GM12878 (cell line): ENCODE measurements around the gene UBC. TPM values are rescaled to one million over a fixed set of nuclear protein-coding genes. Genes with fewer than 3 reads are reported as not detected.

Source experiments
- ATAC-seq: fragments of 200-7000 bp; cut with Tn5 transposase; 3 replicates; pipeline ENCODE4 v1.9.1; 2020; ENCODE audit warnings: mild to moderate bottlenecking, moderate library complexity
- BruUV-seq: library from RNA; stranded (reverse); fragments of 400-500 nt; replicated peaks from 2 replicates; lab custom pipeline; 2021; lab: Mats Ljungman, UMichigan
- CTCF ChIA-PET: fragments of 300-600 bp; sonication (Branson Sonifier 250); formaldehyde crosslinking; extraction: SDS; loops from one replicate; lab custom pipeline; 2021; ENCODE audit warnings: inconsistent platforms; lab: Yijun Ruan, JAX
- POLR2A ChIA-PET: fragments of 350-600 bp; formaldehyde crosslinking; extraction: SDS; loops from one replicate; lab custom pipeline; 2021; ENCODE audit warnings: inconsistent platforms; lab: Charles Lee
- RAD21 ChIA-PET: fragments of 300-600 bp; sonication (Branson Sonifier 250); formaldehyde crosslinking; loops from one replicate; lab custom pipeline; 2023; ENCODE audit warnings: antibody characterized with exemption; ENCODE audit not compliant: unreplicated experiment; lab: Charles Lee
- SMC1A ChIA-PET: fragments of 300-600 bp; sonication (Branson Sonifier 250); formaldehyde crosslinking; loops from one replicate; lab custom pipeline; 2023; ENCODE audit not compliant: unreplicated experiment, uncharacterized antibody; lab: Charles Lee
- DNase-seq: peaks from one replicate; pipeline ENCODE4 v3.0.0-alpha.2; 2011; ENCODE audit warnings: low read depth, low spot score
- FAIRE-seq: peaks from 3 replicates; lab custom pipeline; 2011; peaks lifted over from hg19 to GRCh38; lab: Jason Lieb, UNC
- H2AFZ ChIP-seq: 2 replicates; pipeline ENCODE4 v1.6.0; 2011; ENCODE audit warnings: low read depth, low read length, control low read depth; ENCODE audit not compliant: control insufficient read depth
- H3K27ac ChIP-seq: 2 replicates; pipeline ENCODE4 v1.5.1; 2011; ENCODE audit warnings: control low read depth; ENCODE audit not compliant: control insufficient read depth, insufficient read depth
- H3K27me3 ChIP-seq, 2 experiments: replicated peaks in 1 of 2; 2 replicates each; pipeline versions ENCODE4 v1.6.0 to v1.6.1; 2011; ENCODE audit warnings: low read length in 1 of 2; ENCODE audit not compliant: control insufficient read depth in 2 of 2, insufficient read depth in 2 of 2
- H3K36me3 ChIP-seq, 2 experiments: 2 replicates each; pipeline ENCODE4 v1.5.1; 2011; ENCODE audit warnings: low read length in 1 of 2; ENCODE audit not compliant: control insufficient read depth in 2 of 2, insufficient read depth in 2 of 2
- H3K4me1 ChIP-seq: 2 replicates; pipeline ENCODE4 v1.6.1; 2011; ENCODE audit warnings: mild to moderate bottlenecking, low read length, moderate library complexity, mixed read lengths; ENCODE audit not compliant: control insufficient read depth, insufficient read depth
- H3K4me2 ChIP-seq: 2 replicates; pipeline ENCODE4 v1.6.0; 2011; ENCODE audit warnings: control low read depth; ENCODE audit not compliant: control insufficient read depth, insufficient read depth
- H3K4me3 ChIP-seq: fragments of 200-600 bp; sonication (generic); 2 replicates; pipeline ENCODE4 v1.5.1; 2016
- H3K79me2 ChIP-seq: 2 replicates; pipeline ENCODE4 v1.6.0; 2011; ENCODE audit warnings: low read length; ENCODE audit not compliant: control insufficient read depth, insufficient read depth
- H3K9ac ChIP-seq: 2 replicates; pipeline ENCODE4 v1.8.0; 2011; ENCODE audit warnings: low read length, control low read depth, mixed read lengths; ENCODE audit not compliant: control insufficient read depth, insufficient read depth
- H3K9me3 ChIP-seq: replicated peaks from 3 replicates; pipeline ENCODE4 v1.5.1; 2011; ENCODE audit warnings: mild to moderate bottlenecking, low read length; ENCODE audit not compliant: control insufficient read depth, insufficient read depth
- H4K20me1 ChIP-seq: 2 replicates; pipeline ENCODE4 v1.6.0; 2011; ENCODE audit not compliant: control insufficient read depth, insufficient read depth
- BHLHE40 ChIP-seq, 2 experiments: fragments of 450-650 bp in 1 of 2; IDR thresholded peaks; 2 replicates each; pipeline ENCODE4 v1.6.1; 2011 to 2017; ENCODE audit warnings: low read depth in 2 of 2, borderline replicate concordance in 1 of 2, improper control_type of control experiment in 1 of 2, low read length in 1 of 2, mild to moderate bottlenecking in 1 of 2
- CHD2 ChIP-seq: IDR thresholded peaks from 2 replicates; pipeline ENCODE4 v1.6.1; 2011; ENCODE audit warnings: low read depth, low read length, improper control_type of control experiment, borderline replicate concordance
- CHD4 ChIP-seq: fragments of 200-600 bp; sonication (generic); IDR thresholded peaks from 2 replicates; pipeline ENCODE4 v1.6.1; 2016; ENCODE audit warnings: mild to moderate bottlenecking
- IRF4 ChIP-seq: IDR thresholded peaks from 2 replicates; pipeline ENCODE4 v1.6.1; 2011; ENCODE audit warnings: low read depth, low read length
- MTA2 ChIP-seq: fragments of 450-650 bp; IDR thresholded peaks from 2 replicates; pipeline ENCODE4 v1.6.1; 2016; ENCODE audit warnings: low read depth, mild to moderate bottlenecking, moderate library complexity
- MYC ChIP-seq: IDR thresholded peaks from 2 replicates; pipeline ENCODE4 v1.6.1; 2011; ENCODE audit warnings: mild to moderate bottlenecking, low read length, moderate library complexity, inconsistent platforms; ENCODE audit not compliant: insufficient read depth, insufficient replicate concordance, insufficient read length, severe bottlenecking
- RAD21 ChIP-seq: IDR thresholded peaks from 2 replicates; pipeline ENCODE4 v1.6.1; 2011; ENCODE audit warnings: mild to moderate bottlenecking, low read depth, low read length, moderate library complexity; ENCODE audit not compliant: insufficient read depth
- RB1 ChIP-seq: fragments of 450-650 bp; formaldehyde crosslinking; IDR thresholded peaks from 2 replicates; pipeline ENCODE4 v1.6.1; 2017; ENCODE audit warnings: mild to moderate bottlenecking, borderline replicate concordance
- RELA ChIP-seq: fragments of 450-650 bp; IDR thresholded peaks from 2 replicates; pipeline ENCODE4 v1.8.0; 2014; ENCODE audit warnings: borderline replicate concordance; ENCODE audit not compliant: partially characterized antibody
- SIN3A ChIP-seq: IDR thresholded peaks from 2 replicates; pipeline ENCODE4 v1.6.1; 2012; ENCODE audit warnings: low read depth, low read length, improper control_type of control experiment
- SMAD5 ChIP-seq: IDR thresholded peaks from 2 replicates; pipeline ENCODE4 v1.6.1; 2016; ENCODE audit warnings: antibody characterized with exemption, low read depth
- SREBF1 ChIP-seq: IDR thresholded peaks from 2 replicates; pipeline ENCODE4 v1.6.1; 2012; ENCODE audit warnings: mild to moderate bottlenecking, low read length
- SUZ12 ChIP-seq: fragments of 200-600 bp; sonication (generic); IDR thresholded peaks from one replicate; pipeline ENCODE4 v1.6.1; 2018; ENCODE audit warnings: antibody characterized with exemption, mild to moderate bottlenecking; ENCODE audit not compliant: unreplicated experiment
- TAF1 ChIP-seq: IDR thresholded peaks from 2 replicates; pipeline ENCODE4 v1.6.1; 2011; ENCODE audit warnings: mild to moderate bottlenecking, low read depth, low read length, borderline replicate concordance
- YY1 ChIP-seq: IDR thresholded peaks from 2 replicates; pipeline ENCODE4 v1.6.1; 2011; ENCODE audit warnings: low read depth, mild to moderate bottlenecking, low read length
- ZNF217 ChIP-seq: fragments of 450-650 bp; IDR thresholded peaks from 2 replicates; pipeline ENCODE4 v1.6.1; 2017; ENCODE audit warnings: antibody characterized with exemption, mild to moderate bottlenecking
- WGBS: methylation state at CpG from one replicate; pipeline ENCODE4 v1.1.6; 2016; ENCODE audit warnings: low lambda C conversion rate; ENCODE audit not compliant: insufficient replicate concordance, insufficient coverage; ENCODE audit errors: missing lambda C conversion rate; 5-methylcytosine and 5-hydroxymethylcytosine counted together
- in situ Hi-C: fragments of 300-500 bp; cut with MboI; formaldehyde crosslinking; loops from 9 replicates; pipeline ENCODE4 v1.14.3; 2018; ENCODE audit warnings: mixed read lengths
- intact Hi-C: fragments of 100-400 bp; cut with micrococcal nuclease; formaldehyde crosslinking; loops from one replicate; pipeline ENCODE4 v1.14.2; 2022; ENCODE audit not compliant: unreplicated experiment
- polyA plus RNA-seq, 11 experiments: library from polyadenylated mRNA; depleted of rRNA in 4 of 11; unstranded in 6 of 11; stranded (reverse) in 5 of 11; fragments of >200 nt; fragmentation: Nextera tagmentation in 4 of 11; fragmentation: Illumina TruSeq in 1 of 11; extraction: Ambion mirVana in 4 of 11; extraction: Trizol in 1 of 11; gene quantifications; 1 replicate in 1 of 11; 2 replicates in 10 of 11; pipeline versions ENCODE4 v1.2.1 to v1.2.3, GENCODE V29; 2011 to 2016; ENCODE audit warnings: inconsistent platforms in 2 of 11, missing spikeins in 2 of 11, low read depth in 1 of 11
- total RNA-seq, 4 experiments: library from RNA; depleted of rRNA in 3 of 4; stranded (reverse); fragments of >200 nt in 3 of 4; fragmentation: Illumina TruSeq in 1 of 4; extraction: Trizol in 1 of 4; gene quantifications; 2 replicates each; pipeline versions ENCODE4 v1.2.1 to v1.2.3, GENCODE V29; 2013 to 2021
- TF ChIP-seq, protein P1 (sequence below): IDR thresholded peaks from 2 replicates; pipeline ENCODE4 v1.6.1; 2012; ENCODE audit warnings: low read depth, low read length, improper control_type of control experiment
- TF ChIP-seq, protein P2 (sequence below): fragments of 450-650 bp; IDR thresholded peaks from 2 replicates; pipeline ENCODE4 v1.6.1; 2018; ENCODE audit warnings: mild to moderate bottlenecking, low read depth, moderate library complexity; ENCODE audit not compliant: partially characterized antibody

The UBC gene
- total and polyA plus RNA-seq, 10 of the 15 experiments (the other 5 are each of a cell fraction or from before 2014, with no cell fraction given): 653 to 1,666 (median 874) TPM

DNA sequence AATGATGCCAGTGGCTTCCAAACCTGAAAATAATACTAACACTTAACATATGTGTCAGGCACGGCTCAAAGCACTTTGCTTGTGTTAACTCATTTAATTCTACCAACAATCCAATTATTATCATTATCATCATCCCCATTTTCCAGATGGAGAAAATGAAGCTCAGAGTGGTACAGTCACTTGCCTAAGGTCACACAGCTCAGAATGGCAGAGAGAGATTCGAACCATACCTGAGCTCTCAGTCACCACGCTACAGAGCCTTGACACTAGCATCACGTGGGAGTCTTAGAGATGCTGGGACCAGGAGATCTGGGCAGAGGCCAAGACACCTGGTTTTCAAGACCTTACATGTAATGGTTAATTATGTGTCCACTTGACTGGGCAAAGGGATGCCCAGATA lies 40.3 kb upstream of the UBC start:
- Histone ChIP-seq H3K79me2 (no peaks in the 10 kb centered on the region), H3K4me1 (no peaks in the 10 kb centered on the region), H3K36me3 (peaks cover 24 to 27% of the 10 kb centered on the region in 2 experiments), H3K27ac (no peak overlapping the region), H3K9ac (no peak overlapping the region), H3K27me3 (no peaks in the 10 kb centered on the region), H4K20me1 (no peaks in the 10 kb centered on the region), H3K4me2 (no peak overlapping the region), H3K9me3 (no peaks in the 10 kb centered on the region), H3K4me3 (no peak overlapping the region), H2AFZ (no peak overlapping the region)
- in situ Hi-C loops: no loop called here
- intact Hi-C loops: no loop called here
- DNase-seq: no peak
- ChIA-PET POLR2A (no interaction called here), RAD21 (no interaction called here), SMC1A (interaction anchor here (0.6 kb wide), 1 partner anchor 89 kb away, joined by 3 read pairs; no protein-coding TSS in a partner anchor), CTCF (interaction anchor here (1.1 kb wide), 1 partner anchor 48 kb away, joined by 8 read pairs; no protein-coding TSS in a partner anchor)
- BruUV-seq: no TSS peak
- no peak for ATAC-seq
- 97% methylated on average over 4 of the region's 4 CpGs for WGBS
- TF ChIP-seq SIN3A: no peak
- TF ChIP-seq MYC: no peak
- TF ChIP-seq, protein P1, sequence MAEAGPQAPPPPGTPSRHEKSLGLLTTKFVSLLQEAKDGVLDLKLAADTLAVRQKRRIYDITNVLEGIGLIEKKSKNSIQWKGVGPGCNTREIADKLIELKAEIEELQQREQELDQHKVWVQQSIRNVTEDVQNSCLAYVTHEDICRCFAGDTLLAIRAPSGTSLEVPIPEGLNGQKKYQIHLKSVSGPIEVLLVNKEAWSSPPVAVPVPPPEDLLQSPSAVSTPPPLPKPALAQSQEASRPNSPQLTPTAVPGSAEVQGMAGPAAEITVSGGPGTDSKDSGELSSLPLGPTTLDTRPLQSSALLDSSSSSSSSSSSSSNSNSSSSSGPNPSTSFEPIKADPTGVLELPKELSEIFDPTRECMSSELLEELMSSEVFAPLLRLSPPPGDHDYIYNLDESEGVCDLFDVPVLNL: no peak
- no peak for TF ChIP-seq CHD4
- no peak for TF ChIP-seq TAF1
- no peak for TF ChIP-seq BHLHE40 (IDR thresholded peaks at IDR 0.05; ENCODE audit: borderline replicate concordance in 1 of 2, low read depth in 2 of 2, low read length in 1 of 2)
- TF ChIP-seq YY1: no peak
- no peak for TF ChIP-seq ZNF217
- TF ChIP-seq IRF4: no peak
- no peak for TF ChIP-seq SUZ12
- TF ChIP-seq RB1: no peak
- TF ChIP-seq MTA2: no peak
- TF ChIP-seq SMAD5: no peak
- no peak for TF ChIP-seq CHD2
- no peak for TF ChIP-seq SREBF1
- TF ChIP-seq, protein P2, sequence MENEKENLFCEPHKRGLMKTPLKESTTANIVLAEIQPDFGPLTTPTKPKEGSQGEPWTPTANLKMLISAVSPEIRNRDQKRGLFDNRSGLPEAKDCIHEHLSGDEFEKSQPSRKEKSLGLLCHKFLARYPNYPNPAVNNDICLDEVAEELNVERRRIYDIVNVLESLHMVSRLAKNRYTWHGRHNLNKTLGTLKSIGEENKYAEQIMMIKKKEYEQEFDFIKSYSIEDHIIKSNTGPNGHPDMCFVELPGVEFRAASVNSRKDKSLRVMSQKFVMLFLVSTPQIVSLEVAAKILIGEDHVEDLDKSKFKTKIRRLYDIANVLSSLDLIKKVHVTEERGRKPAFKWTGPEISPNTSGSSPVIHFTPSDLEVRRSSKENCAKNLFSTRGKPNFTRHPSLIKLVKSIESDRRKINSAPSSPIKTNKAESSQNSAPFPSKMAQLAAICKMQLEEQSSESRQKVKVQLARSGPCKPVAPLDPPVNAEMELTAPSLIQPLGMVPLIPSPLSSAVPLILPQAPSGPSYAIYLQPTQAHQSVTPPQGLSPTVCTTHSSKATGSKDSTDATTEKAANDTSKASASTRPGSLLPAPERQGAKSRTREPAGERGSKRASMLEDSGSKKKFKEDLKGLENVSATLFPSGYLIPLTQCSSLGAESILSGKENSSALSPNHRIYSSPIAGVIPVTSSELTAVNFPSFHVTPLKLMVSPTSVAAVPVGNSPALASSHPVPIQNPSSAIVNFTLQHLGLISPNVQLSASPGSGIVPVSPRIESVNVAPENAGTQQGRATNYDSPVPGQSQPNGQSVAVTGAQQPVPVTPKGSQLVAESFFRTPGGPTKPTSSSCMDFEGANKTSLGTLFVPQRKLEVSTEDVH: no peak
- no peak for TF ChIP-seq RAD21
- no peak for TF ChIP-seq RELA
- FAIRE-seq: no peak
